HL-60 (cell line): Measurements from ENCODE around the gene ACE.

Experiments
- TF ChIP-seq, protein P1 (sequence below): IDR thresholded peaks from one replicate; pipeline ENCODE4 v1.5.1; 2011; ENCODE audit warnings: low read length, control low read depth, inconsistent platforms; ENCODE audit not compliant: insufficient read depth
- TF ChIP-seq, protein P2 (sequence below): IDR thresholded peaks from 2 replicates; pipeline ENCODE4 v1.6.1; 2012; ENCODE audit warnings: low read depth; ENCODE audit not compliant: insufficient replicate concordance

DNA sequence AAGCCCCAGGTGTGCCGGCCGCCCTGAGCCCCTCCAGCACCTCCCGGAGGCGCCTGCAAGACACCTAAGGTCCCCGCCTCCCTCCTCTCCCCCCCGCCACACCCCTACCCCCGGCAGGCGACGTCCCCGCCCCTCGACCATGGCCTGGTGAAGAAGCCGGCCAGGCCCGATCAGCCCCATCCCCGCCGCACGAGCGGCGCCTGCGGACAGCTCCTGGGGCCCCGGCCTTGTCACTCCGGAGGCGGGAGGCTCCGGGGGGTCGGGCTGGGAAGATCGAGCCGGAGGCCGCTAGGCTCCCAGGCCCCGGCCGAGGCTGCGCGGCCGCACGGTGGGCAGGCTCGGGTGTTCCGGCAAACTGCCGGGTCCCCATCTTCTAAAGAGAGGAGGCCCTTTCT, 405 bp upstream of the ACE start:
- TF ChIP-seq, protein P1, sequence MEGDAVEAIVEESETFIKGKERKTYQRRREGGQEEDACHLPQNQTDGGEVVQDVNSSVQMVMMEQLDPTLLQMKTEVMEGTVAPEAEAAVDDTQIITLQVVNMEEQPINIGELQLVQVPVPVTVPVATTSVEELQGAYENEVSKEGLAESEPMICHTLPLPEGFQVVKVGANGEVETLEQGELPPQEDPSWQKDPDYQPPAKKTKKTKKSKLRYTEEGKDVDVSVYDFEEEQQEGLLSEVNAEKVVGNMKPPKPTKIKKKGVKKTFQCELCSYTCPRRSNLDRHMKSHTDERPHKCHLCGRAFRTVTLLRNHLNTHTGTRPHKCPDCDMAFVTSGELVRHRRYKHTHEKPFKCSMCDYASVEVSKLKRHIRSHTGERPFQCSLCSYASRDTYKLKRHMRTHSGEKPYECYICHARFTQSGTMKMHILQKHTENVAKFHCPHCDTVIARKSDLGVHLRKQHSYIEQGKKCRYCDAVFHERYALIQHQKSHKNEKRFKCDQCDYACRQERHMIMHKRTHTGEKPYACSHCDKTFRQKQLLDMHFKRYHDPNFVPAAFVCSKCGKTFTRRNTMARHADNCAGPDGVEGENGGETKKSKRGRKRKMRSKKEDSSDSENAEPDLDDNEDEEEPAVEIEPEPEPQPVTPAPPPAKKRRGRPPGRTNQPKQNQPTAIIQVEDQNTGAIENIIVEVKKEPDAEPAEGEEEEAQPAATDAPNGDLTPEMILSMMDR = no peak
- TF ChIP-seq, protein P2, sequence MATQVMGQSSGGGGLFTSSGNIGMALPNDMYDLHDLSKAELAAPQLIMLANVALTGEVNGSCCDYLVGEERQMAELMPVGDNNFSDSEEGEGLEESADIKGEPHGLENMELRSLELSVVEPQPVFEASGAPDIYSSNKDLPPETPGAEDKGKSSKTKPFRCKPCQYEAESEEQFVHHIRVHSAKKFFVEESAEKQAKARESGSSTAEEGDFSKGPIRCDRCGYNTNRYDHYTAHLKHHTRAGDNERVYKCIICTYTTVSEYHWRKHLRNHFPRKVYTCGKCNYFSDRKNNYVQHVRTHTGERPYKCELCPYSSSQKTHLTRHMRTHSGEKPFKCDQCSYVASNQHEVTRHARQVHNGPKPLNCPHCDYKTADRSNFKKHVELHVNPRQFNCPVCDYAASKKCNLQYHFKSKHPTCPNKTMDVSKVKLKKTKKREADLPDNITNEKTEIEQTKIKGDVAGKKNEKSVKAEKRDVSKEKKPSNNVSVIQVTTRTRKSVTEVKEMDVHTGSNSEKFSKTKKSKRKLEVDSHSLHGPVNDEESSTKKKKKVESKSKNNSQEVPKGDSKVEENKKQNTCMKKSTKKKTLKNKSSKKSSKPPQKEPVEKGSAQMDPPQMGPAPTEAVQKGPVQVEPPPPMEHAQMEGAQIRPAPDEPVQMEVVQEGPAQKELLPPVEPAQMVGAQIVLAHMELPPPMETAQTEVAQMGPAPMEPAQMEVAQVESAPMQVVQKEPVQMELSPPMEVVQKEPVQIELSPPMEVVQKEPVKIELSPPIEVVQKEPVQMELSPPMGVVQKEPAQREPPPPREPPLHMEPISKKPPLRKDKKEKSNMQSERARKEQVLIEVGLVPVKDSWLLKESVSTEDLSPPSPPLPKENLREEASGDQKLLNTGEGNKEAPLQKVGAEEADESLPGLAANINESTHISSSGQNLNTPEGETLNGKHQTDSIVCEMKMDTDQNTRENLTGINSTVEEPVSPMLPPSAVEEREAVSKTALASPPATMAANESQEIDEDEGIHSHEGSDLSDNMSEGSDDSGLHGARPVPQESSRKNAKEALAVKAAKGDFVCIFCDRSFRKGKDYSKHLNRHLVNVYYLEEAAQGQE = no peak
